Measurements from ENCODE around the gene NHSL2. TPM values are rescaled to one million over a fixed set of nuclear protein-coding genes. Genes with fewer than 3 reads are reported as not detected.

NHSL2 gene
- total RNA-seq, 1 donor from 2014 or later, result 13.0 TPM

GRCh38 chrX:71990518-71990917 is 79.9 kb downstream of the NHSL2 start:
- Mint-ChIP-seq H3K36me3 (ENCODE audit: low read depth, unreplicated experiment) (no peaks in the 10 kb centered on the region), H3K4me1 (ENCODE audit: low read depth, unreplicated experiment) (peaks cover 41% of the 10 kb centered on the region), H3K27ac (ENCODE audit: unreplicated experiment) (peak overlapping the region; percentile 14), H3K9me3 (ENCODE audit: unreplicated experiment) (no peaks in the 10 kb centered on the region), H3K4me3 (ENCODE audit: unreplicated experiment) (no peak overlapping the region), H3K27me3 (ENCODE audit: low read depth, unreplicated experiment) (no peaks in the 10 kb centered on the region)
- TF ChIP-seq CTCF (IDR thresholded peaks at IDR 0.05; ENCODE audit: insufficient read depth, low read depth, low read length), result no peak
- TF ChIP-seq EZH2 (IDR thresholded peaks at IDR 0.05; ENCODE audit: insufficient read depth, low read length), result no peak
- Histone ChIP-seq H3K9ac (ENCODE audit: low read length) (no peak overlapping the region), H3K79me2 (ENCODE audit: insufficient read depth, low read length) (no peaks in the 10 kb centered on the region), H3K4me2 (ENCODE audit: low read length) (no peak overlapping the region), H2AFZ (ENCODE audit: low read depth, low read length) (no peak overlapping the region), H4K20me1 (ENCODE audit: insufficient read depth, low read length) (no peaks in the 10 kb centered on the region), H3K9me3 (ENCODE audit: insufficient read depth, low read depth, low read length) (no peaks in the 10 kb centered on the region), H3K4me3 (ENCODE audit: insufficient read depth, low read depth, low read length) (no peak overlapping the region), H3K27ac (ENCODE audit: low read depth, low read length) (no peak overlapping the region), H3K36me3 (ENCODE audit: insufficient read depth, low read length) (no peaks in the 10 kb centered on the region), H3K4me1 (ENCODE audit: insufficient read depth, low read length) (no peaks in the 10 kb centered on the region), H3K27me3 (ENCODE audit: insufficient read depth, low read length) (no peaks in the 10 kb centered on the region)
- DNase-seq (ENCODE audit: low read depth) (no peak), FAIRE-seq (no peak)

- no peaks in the 10 kb centered on the region for H3K27me3 Mint-ChIP-seq (ENCODE audit: low read depth, unreplicated experiment)
- H3K4me1 ChIP-seq (ENCODE audit: insufficient read depth, low read length), result no peaks in the 10 kb centered on the region
- H3K27ac Mint-ChIP-seq (ENCODE audit: unreplicated experiment), result no peak overlapping the region
- no peaks in the 10 kb centered on the region for H3K9me3 ChIP-seq (ENCODE audit: insufficient read depth, low read depth, low read length)
- no peak overlapping the region for H3K4me3 ChIP-seq (ENCODE audit: insufficient read depth, low read depth, low read length)
- H3K4me2 ChIP-seq (ENCODE audit: low read length), result no peak overlapping the region
- no peaks in the 10 kb centered on the region for H3K36me3 ChIP-seq (ENCODE audit: insufficient read depth, low read length)
- H3K36me3 Mint-ChIP-seq (ENCODE audit: low read depth, unreplicated experiment), result no peaks in the 10 kb centered on the region
- no peaks in the 10 kb centered on the region for H3K79me2 ChIP-seq (ENCODE audit: insufficient read depth, low read length)
- no peak overlapping the region for H2AFZ ChIP-seq (ENCODE audit: low read depth, low read length)
- no peaks in the 10 kb centered on the region for H3K9me3 Mint-ChIP-seq (ENCODE audit: unreplicated experiment)
- H3K27me3 ChIP-seq (ENCODE audit: insufficient read depth, low read length), result no peaks in the 10 kb centered on the region
- H3K4me3 Mint-ChIP-seq (ENCODE audit: unreplicated experiment), result no peak overlapping the region
- TF ChIP-seq EZH2 (IDR thresholded peaks at IDR 0.05; ENCODE audit: insufficient read depth, low read length) (no peak), CTCF (IDR thresholded peaks at IDR 0.05; ENCODE audit: insufficient read depth, low read depth, low read length) (no peak)
- DNase-seq (ENCODE audit: low read depth), result no peak
- H4K20me1 ChIP-seq (ENCODE audit: insufficient read depth, low read length), result no peaks in the 10 kb centered on the region
- no peak overlapping the region for H3K27ac ChIP-seq (ENCODE audit: low read depth, low read length)
- peak; percentile 50 for FAIRE-seq
- H3K4me1 Mint-ChIP-seq (ENCODE audit: low read depth, unreplicated experiment), result peaks cover 46% of the 10 kb centered on the region
- H3K9ac ChIP-seq (ENCODE audit: low read length), result no peak overlapping the region
These were observed 80.5 kb downstream of the NHSL2 start for GRCh38 chrX:71991164-71991563.

GRCh38 chrX:71992711-71993110 is 82.1 kb downstream of the NHSL2 start:
- DNase-seq (ENCODE audit: low read depth) (no peak), FAIRE-seq (no peak)
- no peaks in the 10 kb centered on the region for H3K36me3 Mint-ChIP-seq (ENCODE audit: low read depth, unreplicated experiment)
- no peaks in the 10 kb centered on the region for H3K27me3 Mint-ChIP-seq (ENCODE audit: low read depth, unreplicated experiment)
- no peaks in the 10 kb centered on the region for H3K9me3 Mint-ChIP-seq (ENCODE audit: unreplicated experiment)
- Histone ChIP-seq H2AFZ (ENCODE audit: low read depth, low read length) (no peak overlapping the region), H3K27ac (ENCODE audit: low read depth, low read length) (no peak overlapping the region), H4K20me1 (ENCODE audit: insufficient read depth, low read length) (no peaks in the 10 kb centered on the region), H3K4me3 (ENCODE audit: insufficient read depth, low read depth, low read length) (no peak overlapping the region), H3K4me2 (ENCODE audit: low read length) (no peak overlapping the region), H3K4me1 (ENCODE audit: insufficient read depth, low read length) (peaks cover 4% of the 10 kb centered on the region), H3K36me3 (ENCODE audit: insufficient read depth, low read length) (no peaks in the 10 kb centered on the region), H3K79me2 (ENCODE audit: insufficient read depth, low read length) (no peaks in the 10 kb centered on the region), H3K9ac (ENCODE audit: low read length) (no peak overlapping the region), H3K9me3 (ENCODE audit: insufficient read depth, low read depth, low read length) (no peaks in the 10 kb centered on the region), H3K27me3 (ENCODE audit: insufficient read depth, low read length) (no peaks in the 10 kb centered on the region)
- peaks cover 57% of the 10 kb centered on the region for H3K4me1 Mint-ChIP-seq (ENCODE audit: low read depth, unreplicated experiment)
- H3K4me3 Mint-ChIP-seq (ENCODE audit: unreplicated experiment), result no peak overlapping the region
- peak overlapping the region; percentile 47 for H3K27ac Mint-ChIP-seq (ENCODE audit: unreplicated experiment)
- TF ChIP-seq CTCF (IDR thresholded peaks at IDR 0.05; ENCODE audit: insufficient read depth, low read depth, low read length), result no peak
- no peak for TF ChIP-seq EZH2 (IDR thresholded peaks at IDR 0.05; ENCODE audit: insufficient read depth, low read length)
